Measurements from ENCODE around the gene GSTP1. TPM values are rescaled to one million over a fixed set of nuclear protein-coding genes. Genes with fewer than 3 reads are reported as not detected.
"Not testable (repeated sequence)": the region's sequence is repeated elsewhere in the genome, so short reads cannot be mapped to it uniquely, and the experiment has no call there.

GSTP1 gene
- total and polyA plus RNA-seq, 2 of the 8 experiments (the other 6 are each of a cell fraction or from before 2014, with no cell fraction given) = 1,454 to 3,329 TPM

- H2BK5ac ChIP-seq (ENCODE audit: low read depth, low read length); H3K4me2 ChIP-seq (ENCODE audit: insufficient read depth in 1 of 2, low read depth in 2 of 2, low read length in 2 of 2); H2AK5ac ChIP-seq (ENCODE audit: low read depth, low read length); H3K36me3 ChIP-seq (ENCODE audit: control insufficient read depth in 2 of 4, insufficient read depth in 4 of 4, low read length in 3 of 4); H4K20me1 ChIP-seq (replicated peaks in 1 of 2; ENCODE audit: control insufficient read depth in 1 of 2, insufficient read depth in 2 of 2, low read length in 2 of 2); H4K91ac ChIP-seq (replicated peaks; ENCODE audit: insufficient read length, low read length); DNase-seq (ENCODE audit: low read depth in 1 of 2, low spot score in 2 of 2); H2BK15ac ChIP-seq (ENCODE audit: low read length); FAIRE-seq; H3K9me3 ChIP-seq (ENCODE audit: insufficient read depth in 2 of 2, low read depth in 1 of 2, low read length in 1 of 2); H2AFZ ChIP-seq (ENCODE audit: low read length); H3K23ac ChIP-seq (ENCODE audit: insufficient read length); H3K14ac ChIP-seq (ENCODE audit: insufficient read length); H3K79me1 ChIP-seq (ENCODE audit: low read depth, low read length); H3K79me2 ChIP-seq (ENCODE audit: control insufficient read depth in 1 of 2, insufficient read depth in 2 of 2, low read length in 2 of 2); H3K27ac ChIP-seq (ENCODE audit: low read depth, low read length); H3K18ac ChIP-seq (ENCODE audit: extremely low read depth, low read length); H3K56ac ChIP-seq (replicated peaks; ENCODE audit: insufficient read length, low read depth, low read length); H3K23me2 ChIP-seq (ENCODE audit: low read depth, low read length); H3K9ac ChIP-seq (replicated peaks in 1 of 4; ENCODE audit: extremely low read depth in 1 of 4, low read depth in 3 of 4, low read length in 3 of 4); H2BK12ac ChIP-seq (ENCODE audit: low read depth, low read length); H4K5ac ChIP-seq (ENCODE audit: insufficient read length, low read depth, low read length); H3K4me3 ChIP-seq (ENCODE audit: extremely low read depth in 1 of 4, insufficient read depth in 2 of 4, low read depth in 3 of 4, low read length in 4 of 4); H3K27me3 ChIP-seq (replicated peaks in 1 of 4; ENCODE audit: control insufficient read depth in 3 of 4, extremely low read depth in 1 of 4, insufficient read depth in 3 of 4, low read length in 3 of 4); H2BK20ac ChIP-seq (ENCODE audit: low read length); H4K8ac ChIP-seq (ENCODE audit: extremely low read depth, insufficient read depth, low read length); H2BK120ac ChIP-seq (replicated peaks; ENCODE audit: low read depth, low read length); H3K4ac ChIP-seq (replicated peaks; ENCODE audit: insufficient read length, low read depth, low read length): not testable (repeated sequence)
- POLR2A ChIA-PET (ENCODE audit: partially characterized antibody) = interaction anchor here (0.6 to 11.7 kb wide), 9 partner anchors 9 to 256 kb away, joined by 3 to 194 read pairs (median 3); partner anchors contain the start of gene GSTP1
- peaks cover 0 to 15% (median 13%) of the 10 kb centered on the region in 4 experiments; a peak in 6 of 7 replicates for H3K4me1 ChIP-seq (replicated peaks in 1 of 4; ENCODE audit: control insufficient read depth in 3 of 4, insufficient read depth in 4 of 4, low read length in 3 of 4)
- CTCF ChIA-PET (ENCODE audit: partially characterized antibody) = interaction anchor here (0.6 to 9.8 kb wide), 7 partner anchors 12 to 49 kb away, joined by 3 to 117 read pairs (median 3); partner anchors contain the start of gene TBX10
- peak; percentile 60 for TF ChIP-seq POLR2AphosphoS5 (IDR thresholded peaks at IDR 0.05; ENCODE audit: low read depth, low read length)
- peak; percentile 47; the same call in 1 of the 2 replicates for TF ChIP-seq SP1 (IDR thresholded peaks at IDR 0.05; ENCODE audit: low read depth, low read length)
- WGBS, 2 experiments (ENCODE audit: extremely low coverage in 1 of 2, insufficient coverage in 1 of 2, insufficient read length in 1 of 2, insufficient replicate concordance in 2 of 2, low coverage in 1 of 2, low lambda C conversion rate in 2 of 2, missing lambda C conversion rate in 1 of 2) = 93% methylated on average over 10 of the region's 10 CpGs; no CpG with 5 or more reads in 1 of the 2 experiments
These were observed 42.7 kb downstream of the GSTP1 start for GRCh38 chr11:67626131-67626833.
